ENCODE data around the gene ADPRHL1.

- TF ChIP-seq CTCF (conservative IDR thresholded peaks at IDR 0.05) (no peak), EZH2 (IDR thresholded peaks at IDR 0.05; ENCODE audit: low read depth) (no peak)
Measured at GRCh38 chr13:113367020-113367560, 86.2 kb downstream of the ADPRHL1 start.
